Spleen (tissue), 7 donors: Measurements from ENCODE around the gene ELP1.
"Not testable (repeated sequence)": the region's sequence is repeated elsewhere in the genome, so short reads cannot be mapped to it uniquely, and the experiment has no call there.

Experiments used
- CTCF ChIP-seq, 11 experiments: fragments of 200-600 bp in 7 of 11; fragments of 450-650 bp in 4 of 11; sonication (generic) in 4 of 11; IDR thresholded peaks in 8 of 11; conservative IDR thresholded peaks in 3 of 11; 1 replicate in 7 of 11; 2 replicates in 4 of 11; pipeline versions ENCODE4 v1.4.0 to v1.8.0; 2016 to 2021; ENCODE audit warnings: antibody characterized with exemption in 11 of 11, inconsistent platforms in 4 of 11, mild to moderate bottlenecking in 1 of 11
- POLR2A ChIP-seq, 3 donors: fragments of 450-650 bp; IDR thresholded peaks; one replicate each; pipeline ENCODE4 v1.5.1; 2017; ENCODE audit warnings: antibody characterized with exemption in 3 of 3, mild to moderate bottlenecking in 1 of 3
- donor health status: DM: no; HTN: no; CAD: no; lungs with moderate emphysema.
- donor health status: DM: no; HTN: no; CAD: no.
- donor health status: DM: no; HTN: no; CAD: no.

- TF ChIP-seq POLR2A (IDR thresholded peaks at IDR 0.05); CTCF (IDR thresholded peaks at IDR 0.05 in 8 of 11, conservative IDR thresholded peaks at IDR 0.05 in 3 of 11): not testable (repeated sequence)
Measured at GRCh38 chr9:108920401-108920800, 13.5 kb downstream of the ELP1 start.
